HCT116 (cell line): Measurements from ENCODE around the gene ALDH1L2. TPM values are rescaled to one million over a fixed set of nuclear protein-coding genes. Genes with fewer than 3 reads are reported as not detected.

Experiments used
- ATAC-seq: fragments of 200-7000 bp; cut with Tn5 transposase; 2 replicates; pipeline ENCODE4 v1.9.1; 2020; ENCODE audit warnings: mild to moderate bottlenecking, moderate library complexity
- BruUV-seq: library from RNA; stranded (reverse); fragments of 400-500 nt; replicated peaks from 2 replicates; lab custom pipeline; 2021; lab: Mats Ljungman, UMichigan
- CTCF ChIA-PET: fragments of 300-600 bp; sonication (Branson Sonifier 250); formaldehyde crosslinking; loops from one replicate; lab custom pipeline; 2021; ENCODE audit warnings: antibody characterized with exemption; lab: Charles Lee
- POLR2A ChIA-PET: fragments of 300-600, 350-600 bp; sonication (Branson Sonifier 250); formaldehyde crosslinking; loops from one replicate; lab custom pipeline; 2021; ENCODE audit warnings: antibody characterized with exemption; lab: Charles Lee
- RAD21 ChIA-PET, 2 experiments: fragments of 300-600 bp; sonication (Branson Sonifier 250); formaldehyde crosslinking; loops; one replicate each; lab custom pipeline; 2023; ENCODE audit warnings: low total read pairs in 2 of 2; ENCODE audit not compliant: uncharacterized antibody in 2 of 2, unreplicated experiment in 2 of 2, low non-redundant PET in 1 of 2; lab: Charles Lee
- DNase-seq: peaks from one replicate; pipeline ENCODE4 v3.0.0-alpha.2; 2010; ENCODE audit warnings: low read depth, low spot score
- H2AFZ ChIP-seq: fragments of 200-600 bp; shearing (Covaris generic), sonication (generic); 2 replicates; pipeline ENCODE4 v1.6.1; 2017; ENCODE audit warnings: low read depth, mixed run types, mixed read lengths, antibody characterized with exemption, low read length; ENCODE audit not compliant: poor library complexity, severe bottlenecking
- H3K27ac ChIP-seq: 2 replicates; pipeline ENCODE4 v1.5.1; 2012; ENCODE audit warnings: low read depth, low read length
- H3K27me3 ChIP-seq: fragments of 200-600 bp; sonication (generic); 2 replicates; pipeline ENCODE4 v1.6.1; 2016; ENCODE audit warnings: mixed run types, low read length, mixed read lengths; ENCODE audit not compliant: insufficient read depth
- H3K36me3 ChIP-seq, 2 experiments: fragments of 200-500 bp in 1 of 2; fragments of 200-600 bp in 1 of 2; sonication (Bioruptor generic) in 1 of 2; sonication (generic) in 1 of 2; 2 replicates each; pipeline versions ENCODE4 v1.5.1 to v1.6.1; 2014 to 2016; ENCODE audit warnings: low read length in 2 of 2, inconsistent platforms in 1 of 2, mixed read lengths in 1 of 2, mixed run types in 1 of 2; ENCODE audit not compliant: insufficient read depth in 2 of 2, control insufficient read depth in 1 of 2
- H3K4me1 ChIP-seq, 2 experiments: fragments of 200-600 bp in 1 of 2; sonication (generic) in 1 of 2; 2 replicates each; pipeline versions ENCODE4 v1.5.1 to v1.6.1; 2012 to 2017; ENCODE audit warnings: low read length in 2 of 2, inconsistent platforms in 1 of 2, mild to moderate bottlenecking in 1 of 2, mixed read lengths in 1 of 2, mixed run types in 1 of 2, moderate library complexity in 1 of 2; ENCODE audit not compliant: insufficient read depth in 2 of 2, control insufficient read depth in 1 of 2
- H3K4me2 ChIP-seq: fragments of 200-600 bp; sonication (generic); 2 replicates; pipeline ENCODE4 v1.6.1; 2017; ENCODE audit warnings: mixed run types, low read length, mixed read lengths
- H3K4me3 ChIP-seq, 2 experiments: fragments of 200-600 bp in 1 of 2; sonication (generic) in 1 of 2; replicated peaks in 1 of 2; 2 replicates each; pipeline ENCODE4 v1.5.1; 2011 to 2016; ENCODE audit warnings: low read length in 2 of 2, control low read depth in 1 of 2, low read depth in 1 of 2, mild to moderate bottlenecking in 1 of 2, mixed read lengths in 1 of 2, mixed run types in 1 of 2
- H3K79me2 ChIP-seq: fragments of 200-600 bp; sonication (generic); 2 replicates; pipeline ENCODE4 v1.6.1; 2017; ENCODE audit warnings: mild to moderate bottlenecking, mixed run types, low read length, moderate library complexity, mixed read lengths; ENCODE audit not compliant: insufficient read depth
- H3K9ac ChIP-seq: fragments of 200-600 bp; sonication (generic); 2 replicates; pipeline ENCODE4 v1.6.1; 2016; ENCODE audit warnings: low read length, mixed read lengths
- H3K9me2 ChIP-seq: fragments of 200-600 bp; sonication (generic), shearing (Covaris generic); 2 replicates; pipeline ENCODE4 v1.6.1; 2017; ENCODE audit warnings: mixed run types, mild to moderate bottlenecking, moderate library complexity; ENCODE audit not compliant: insufficient read depth
- H3K9me3 ChIP-seq, 2 experiments: fragments of 200-500 bp in 1 of 2; fragments of 200-600 bp in 1 of 2; sonication (Bioruptor generic) in 1 of 2; sonication (generic) in 1 of 2; 2 replicates each; pipeline ENCODE4 v1.6.1; 2014 to 2017; ENCODE audit warnings: low read length in 2 of 2, mixed read lengths in 2 of 2, inconsistent platforms in 1 of 2, low read depth in 1 of 2, mild to moderate bottlenecking in 1 of 2, mixed run types in 1 of 2, moderate library complexity in 1 of 2; ENCODE audit not compliant: control insufficient read depth in 1 of 2, insufficient read depth in 1 of 2
- H4K20me1 ChIP-seq: fragments of 200-600 bp; sonication (generic), shearing (Covaris generic); 2 replicates; pipeline ENCODE4 v1.6.1; 2017; ENCODE audit warnings: mixed run types, mild to moderate bottlenecking, moderate library complexity; ENCODE audit not compliant: insufficient read depth
- ATF3 ChIP-seq: IDR thresholded peaks from 2 replicates; pipeline ENCODE4 v1.6.1; 2012
- CBX3 ChIP-seq: IDR thresholded peaks from 2 replicates; pipeline ENCODE4 v1.6.1; 2012; ENCODE audit warnings: low read depth
- ELF1 ChIP-seq: IDR thresholded peaks from 2 replicates; pipeline ENCODE4 v1.6.1; 2012; ENCODE audit warnings: low read depth, borderline replicate concordance
- EZH2 ChIP-seq: fragments of 200-600 bp; sonication (generic); IDR thresholded peaks from 2 replicates; pipeline ENCODE4 v1.6.1; 2017; ENCODE audit warnings: antibody characterized with exemption, mixed run types
- EZH2phosphoT487 ChIP-seq: fragments of 200-600 bp; IDR thresholded peaks from 2 replicates; pipeline ENCODE4 v1.6.1; 2018; ENCODE audit warnings: antibody characterized with exemption, borderline replicate concordance
- FOSL1 ChIP-seq: IDR thresholded peaks from 2 replicates; pipeline ENCODE4 v1.6.1; 2012; ENCODE audit warnings: low read depth
- JUND ChIP-seq: IDR thresholded peaks from 2 replicates; pipeline ENCODE4 v1.6.1; 2012
- POLR2A ChIP-seq: IDR thresholded peaks from 2 replicates; pipeline ENCODE4 v1.7.0; 2011; ENCODE audit warnings: borderline replicate concordance; ENCODE audit not compliant: insufficient read depth, insufficient read length; ENCODE audit errors: extremely low read depth
- POLR2AphosphoS5 ChIP-seq: IDR thresholded peaks from 2 replicates; pipeline ENCODE4 v1.6.1; 2011; ENCODE audit warnings: mild to moderate bottlenecking, low read depth, low read length, moderate library complexity
- RAD21 ChIP-seq: IDR thresholded peaks from 2 replicates; pipeline ENCODE4 v1.6.1; 2012; ENCODE audit warnings: low read depth, mild to moderate bottlenecking
- SIN3A ChIP-seq: IDR thresholded peaks from 2 replicates; pipeline ENCODE4 v1.6.1; 2012; ENCODE audit warnings: low read depth
- SP1 ChIP-seq: IDR thresholded peaks from 2 replicates; pipeline ENCODE4 v1.6.1; 2012; ENCODE audit warnings: low read depth
- TCF7L2 ChIP-seq: IDR thresholded peaks from 2 replicates; pipeline ENCODE4 v1.7.0; 2011; ENCODE audit warnings: borderline replicate concordance, inconsistent platforms; ENCODE audit not compliant: insufficient read depth, insufficient read length; ENCODE audit errors: extremely low read depth
- YY1 ChIP-seq: IDR thresholded peaks from 2 replicates; pipeline ENCODE4 v1.6.1; 2011; ENCODE audit warnings: low read length, low read depth, moderate library complexity, mild to moderate bottlenecking; ENCODE audit not compliant: insufficient replicate concordance; ENCODE audit errors: extremely low read depth
- ZBTB33 ChIP-seq: IDR thresholded peaks from 2 replicates; pipeline ENCODE4 v1.6.1; 2011; ENCODE audit warnings: mild to moderate bottlenecking, low read length, moderate library complexity; ENCODE audit not compliant: insufficient replicate concordance; ENCODE audit errors: extremely low read depth
- ZFX ChIP-seq: fragments of 450-650 bp; IDR thresholded peaks from 2 replicates; pipeline ENCODE4 v1.6.1; 2017
- ZNF274 ChIP-seq: fragments of 200-500 bp; sonication (Bioruptor generic); IDR thresholded peaks from 2 replicates; pipeline ENCODE4 v1.6.1; 2014; ENCODE audit warnings: mild to moderate bottlenecking, low read depth, low read length, inconsistent platforms
- intact Hi-C: fragments of 100-400 bp; cut with micrococcal nuclease; formaldehyde crosslinking; loops from 2 replicates; pipeline ENCODE4 v1.10.0; 2022
- total RNA-seq: library from RNA; stranded (reverse); gene quantifications from one replicate; pipeline ENCODE4 v1.2.1, GENCODE V29; 2021; ENCODE audit not compliant: unreplicated experiment
- TF ChIP-seq, protein P1 (sequence below): IDR thresholded peaks from 2 replicates; pipeline ENCODE4 v1.6.1; 2012
- TF ChIP-seq, protein P2 (sequence below): IDR thresholded peaks from 2 replicates; pipeline ENCODE4 v1.6.1; 2012; ENCODE audit warnings: low read depth
- TF ChIP-seq, protein P3 (sequence below), 3 experiments: fragments of 200-600 bp in 1 of 3; sonication (generic) in 1 of 3; IDR thresholded peaks in 2 of 3; conservative IDR thresholded peaks in 1 of 3; 2 replicates each; pipeline ENCODE4 v1.5.1; 2012 to 2017; ENCODE audit warnings: low read depth in 2 of 3, low read length in 2 of 3, antibody characterized with exemption in 1 of 3, borderline replicate concordance in 1 of 3, control low read depth in 1 of 3, mild to moderate bottlenecking in 1 of 3, mixed read lengths in 1 of 3, mixed run types in 1 of 3, moderate library complexity in 1 of 3; ENCODE audit not compliant: insufficient read depth in 1 of 3

ALDH1L2 gene
- total RNA-seq, 1 experiment from 2014 or later = 1.5 TPM

GRCh38 chr12:104994336-104994735 is 89.9 kb downstream of the ALDH1L2 start:
- no peak overlapping the region for H3K27ac ChIP-seq
- RAD21 ChIA-PET = no interaction called here
- H3K4me2 ChIP-seq = no peak overlapping the region
- TF ChIP-seq, protein P1, sequence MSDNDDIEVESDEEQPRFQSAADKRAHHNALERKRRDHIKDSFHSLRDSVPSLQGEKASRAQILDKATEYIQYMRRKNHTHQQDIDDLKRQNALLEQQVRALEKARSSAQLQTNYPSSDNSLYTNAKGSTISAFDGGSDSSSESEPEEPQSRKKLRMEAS = no peak
- TF ChIP-seq EZH2 (no peak), TCF7L2 (no peak), EZH2phosphoT487 (no peak), SP1 (no peak), POLR2AphosphoS5 (no peak), RAD21 (no peak), ZFX (no peak), ELF1 (no peak), ZBTB33 (no peak), POLR2A (no peak), FOSL1 (no peak), SIN3A (no peak), ATF3 (no peak), ZNF274 (no peak), YY1 (no peak), CBX3 (no peak), JUND (no peak)
- TF ChIP-seq, protein P2, sequence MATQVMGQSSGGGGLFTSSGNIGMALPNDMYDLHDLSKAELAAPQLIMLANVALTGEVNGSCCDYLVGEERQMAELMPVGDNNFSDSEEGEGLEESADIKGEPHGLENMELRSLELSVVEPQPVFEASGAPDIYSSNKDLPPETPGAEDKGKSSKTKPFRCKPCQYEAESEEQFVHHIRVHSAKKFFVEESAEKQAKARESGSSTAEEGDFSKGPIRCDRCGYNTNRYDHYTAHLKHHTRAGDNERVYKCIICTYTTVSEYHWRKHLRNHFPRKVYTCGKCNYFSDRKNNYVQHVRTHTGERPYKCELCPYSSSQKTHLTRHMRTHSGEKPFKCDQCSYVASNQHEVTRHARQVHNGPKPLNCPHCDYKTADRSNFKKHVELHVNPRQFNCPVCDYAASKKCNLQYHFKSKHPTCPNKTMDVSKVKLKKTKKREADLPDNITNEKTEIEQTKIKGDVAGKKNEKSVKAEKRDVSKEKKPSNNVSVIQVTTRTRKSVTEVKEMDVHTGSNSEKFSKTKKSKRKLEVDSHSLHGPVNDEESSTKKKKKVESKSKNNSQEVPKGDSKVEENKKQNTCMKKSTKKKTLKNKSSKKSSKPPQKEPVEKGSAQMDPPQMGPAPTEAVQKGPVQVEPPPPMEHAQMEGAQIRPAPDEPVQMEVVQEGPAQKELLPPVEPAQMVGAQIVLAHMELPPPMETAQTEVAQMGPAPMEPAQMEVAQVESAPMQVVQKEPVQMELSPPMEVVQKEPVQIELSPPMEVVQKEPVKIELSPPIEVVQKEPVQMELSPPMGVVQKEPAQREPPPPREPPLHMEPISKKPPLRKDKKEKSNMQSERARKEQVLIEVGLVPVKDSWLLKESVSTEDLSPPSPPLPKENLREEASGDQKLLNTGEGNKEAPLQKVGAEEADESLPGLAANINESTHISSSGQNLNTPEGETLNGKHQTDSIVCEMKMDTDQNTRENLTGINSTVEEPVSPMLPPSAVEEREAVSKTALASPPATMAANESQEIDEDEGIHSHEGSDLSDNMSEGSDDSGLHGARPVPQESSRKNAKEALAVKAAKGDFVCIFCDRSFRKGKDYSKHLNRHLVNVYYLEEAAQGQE = no peak
- TF ChIP-seq, protein P3, sequence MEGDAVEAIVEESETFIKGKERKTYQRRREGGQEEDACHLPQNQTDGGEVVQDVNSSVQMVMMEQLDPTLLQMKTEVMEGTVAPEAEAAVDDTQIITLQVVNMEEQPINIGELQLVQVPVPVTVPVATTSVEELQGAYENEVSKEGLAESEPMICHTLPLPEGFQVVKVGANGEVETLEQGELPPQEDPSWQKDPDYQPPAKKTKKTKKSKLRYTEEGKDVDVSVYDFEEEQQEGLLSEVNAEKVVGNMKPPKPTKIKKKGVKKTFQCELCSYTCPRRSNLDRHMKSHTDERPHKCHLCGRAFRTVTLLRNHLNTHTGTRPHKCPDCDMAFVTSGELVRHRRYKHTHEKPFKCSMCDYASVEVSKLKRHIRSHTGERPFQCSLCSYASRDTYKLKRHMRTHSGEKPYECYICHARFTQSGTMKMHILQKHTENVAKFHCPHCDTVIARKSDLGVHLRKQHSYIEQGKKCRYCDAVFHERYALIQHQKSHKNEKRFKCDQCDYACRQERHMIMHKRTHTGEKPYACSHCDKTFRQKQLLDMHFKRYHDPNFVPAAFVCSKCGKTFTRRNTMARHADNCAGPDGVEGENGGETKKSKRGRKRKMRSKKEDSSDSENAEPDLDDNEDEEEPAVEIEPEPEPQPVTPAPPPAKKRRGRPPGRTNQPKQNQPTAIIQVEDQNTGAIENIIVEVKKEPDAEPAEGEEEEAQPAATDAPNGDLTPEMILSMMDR (IDR thresholded peaks at IDR 0.05 in 2 of 3, conservative IDR thresholded peaks at IDR 0.05 in 1 of 3; ENCODE audit: borderline replicate concordance in 1 of 3, insufficient read depth in 1 of 3, low read depth in 2 of 3, low read length in 2 of 3) = no peak
- TF ChIP-seq, all 23 proteins: peak for 0
- Histone ChIP-seq H3K9ac (no peak overlapping the region), H3K9me3 (no peaks in the 10 kb centered on the region), H3K36me3 (peaks cover 28 to 57% of the 10 kb centered on the region in 2 experiments), H4K20me1 (peaks cover 3% of the 10 kb centered on the region), H3K4me1 (no peaks in the 10 kb centered on the region), H3K79me2 (peaks cover 39% of the 10 kb centered on the region), H2AFZ (no peak overlapping the region), H3K9me2 (no peaks in the 10 kb centered on the region), H3K27me3 (no peaks in the 10 kb centered on the region), H3K4me3 (no peak overlapping the region)
- ATAC-seq (no peak), DNase-seq (no peak)
- ChIA-PET POLR2A (no interaction called here), CTCF (no interaction called here)
- BruUV-seq = no TSS peak
- intact Hi-C loops = no loop called here
